Testis (tissue), 2 donors: ENCODE data around the gene BNIPL.

Source experiments
- POLR2A ChIP-seq: fragments of 450-650 bp; IDR thresholded peaks from one replicate; pipeline ENCODE4 v1.6.1; 2017; ENCODE audit warnings: antibody characterized with exemption, mild to moderate bottlenecking, moderate library complexity
- TF ChIP-seq, protein P1 (sequence below), 3 experiments: fragments of 450-650 bp in 2 of 3; fragments of 200-600 bp in 1 of 3; sonication (generic) in 1 of 3; IDR thresholded peaks; one replicate each; pipeline ENCODE4 v1.5.1; 2016 to 2019; ENCODE audit warnings: antibody characterized with exemption in 3 of 3, mild to moderate bottlenecking in 2 of 3, moderate library complexity in 1 of 3

- TF ChIP-seq, protein P1, sequence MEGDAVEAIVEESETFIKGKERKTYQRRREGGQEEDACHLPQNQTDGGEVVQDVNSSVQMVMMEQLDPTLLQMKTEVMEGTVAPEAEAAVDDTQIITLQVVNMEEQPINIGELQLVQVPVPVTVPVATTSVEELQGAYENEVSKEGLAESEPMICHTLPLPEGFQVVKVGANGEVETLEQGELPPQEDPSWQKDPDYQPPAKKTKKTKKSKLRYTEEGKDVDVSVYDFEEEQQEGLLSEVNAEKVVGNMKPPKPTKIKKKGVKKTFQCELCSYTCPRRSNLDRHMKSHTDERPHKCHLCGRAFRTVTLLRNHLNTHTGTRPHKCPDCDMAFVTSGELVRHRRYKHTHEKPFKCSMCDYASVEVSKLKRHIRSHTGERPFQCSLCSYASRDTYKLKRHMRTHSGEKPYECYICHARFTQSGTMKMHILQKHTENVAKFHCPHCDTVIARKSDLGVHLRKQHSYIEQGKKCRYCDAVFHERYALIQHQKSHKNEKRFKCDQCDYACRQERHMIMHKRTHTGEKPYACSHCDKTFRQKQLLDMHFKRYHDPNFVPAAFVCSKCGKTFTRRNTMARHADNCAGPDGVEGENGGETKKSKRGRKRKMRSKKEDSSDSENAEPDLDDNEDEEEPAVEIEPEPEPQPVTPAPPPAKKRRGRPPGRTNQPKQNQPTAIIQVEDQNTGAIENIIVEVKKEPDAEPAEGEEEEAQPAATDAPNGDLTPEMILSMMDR (IDR thresholded peaks at IDR 0.05): peak in 2 of 3 experiments; percentile 41 to 61
- TF ChIP-seq POLR2A: peak; percentile 27
Observed at GRCh38 chr1:151008244-151009205, 27.9 kb upstream of the BNIPL start, which contains the start of gene PRUNE1.
